B cell (primary cell): ENCODE data around the gene PIK3AP1. TPM values are rescaled to one million over a fixed set of nuclear protein-coding genes. Genes with fewer than 3 reads are reported as not detected.
A peak's percentile ranks its signal among the peaks of the same experiment; 100 is the strongest.

Experiments
- ATAC-seq: fragments of 200-7000 bp; cut with Tn5 transposase; one replicate; pipeline ENCODE4 v1.10.0; 2021; ENCODE audit warnings: low read depth, mild to moderate bottlenecking, moderate number of reproducible peaks, moderate library complexity
- CTCF ChIA-PET: fragments of 350-600 bp; sonication (Branson Sonifier 250); formaldehyde crosslinking; loops from one replicate; lab custom pipeline; 2021; ENCODE audit warnings: antibody characterized with exemption, inconsistent platforms; lab: Charles Lee
- POLR2A ChIA-PET: fragments of 350-600 bp; sonication (Branson Sonifier 250); formaldehyde crosslinking; loops from one replicate; lab custom pipeline; 2021; ENCODE audit warnings: antibody characterized with exemption; lab: Charles Lee
- DNase-seq: peaks from one replicate; pipeline ENCODE4 v3.0.0; 2013
- H2AFZ ChIP-seq: 2 replicates; pipeline ENCODE4 v1.6.1; 2012; ENCODE audit warnings: mild to moderate bottlenecking, low read depth, low read length; ENCODE audit not compliant: insufficient read depth, poor library complexity, severe bottlenecking
- H3K27ac ChIP-seq, 2 donors: 1 replicate in 1 of 2; 2 replicates in 1 of 2; pipeline ENCODE4 v1.5.1; 2012 to 2013; ENCODE audit warnings: low read length in 2 of 2, mild to moderate bottlenecking in 2 of 2, moderate library complexity in 1 of 2
- H3K27me3 ChIP-seq, 4 experiments: fragments of 200-600 bp in 1 of 4; sonication (generic) in 1 of 4; replicated peaks in 1 of 4; 1 replicate in 2 of 4; 2 replicates in 2 of 4; pipeline versions ENCODE4 v1.6.1 to v1.7.0; 2013 to 2016; ENCODE audit warnings: low read length in 3 of 4, mild to moderate bottlenecking in 2 of 4, mixed read lengths in 1 of 4, moderate library complexity in 1 of 4; ENCODE audit not compliant: insufficient read depth in 4 of 4, control insufficient read depth in 3 of 4; ENCODE audit errors: control extremely low read depth in 1 of 4
- H3K36me3 ChIP-seq, 2 experiments: replicated peaks in 1 of 2; 1 replicate in 1 of 2; 2 replicates in 1 of 2; pipeline versions ENCODE4 v1.6.1 to v1.7.1; 2013; ENCODE audit warnings: low read length in 1 of 2; ENCODE audit not compliant: insufficient read depth in 2 of 2, control insufficient read depth in 1 of 2; ENCODE audit errors: control extremely low read depth in 1 of 2, extremely low read depth in 1 of 2
- H3K4me1 ChIP-seq, 2 donors: fragments of 200-600 bp in 1 of 2; sonication (generic) in 1 of 2; 1 replicate in 1 of 2; 2 replicates in 1 of 2; pipeline versions ENCODE4 v1.5.1 to v1.6.1; 2013 to 2017; ENCODE audit warnings: low read length in 2 of 2; ENCODE audit not compliant: control insufficient read depth in 2 of 2, insufficient read depth in 2 of 2
- H3K4me2 ChIP-seq: replicated peaks from 2 replicates; pipeline ENCODE3; 2012; ENCODE audit warnings: mild to moderate bottlenecking, low read depth, low read length; ENCODE audit not compliant: poor library complexity, severe bottlenecking
- H3K4me3 ChIP-seq, 5 experiments: fragments of 200-600 bp in 1 of 5; sonication (generic) in 1 of 5; 1 replicate in 3 of 5; 2 replicates in 2 of 5; pipeline versions ENCODE4 v1.5.1 to v1.7.0; 2011 to 2016; ENCODE audit warnings: low read length in 4 of 5, mild to moderate bottlenecking in 4 of 5, low read depth in 2 of 5, control low read depth in 1 of 5, moderate library complexity in 1 of 5; ENCODE audit not compliant: insufficient read depth in 1 of 5; ENCODE audit errors: control extremely low read depth in 1 of 5, extremely low read depth in 1 of 5
- H3K79me2 ChIP-seq: fragments of 200-600 bp; sonication (generic); one replicate; pipeline ENCODE4 v1.6.0; 2016; ENCODE audit warnings: low read length; ENCODE audit not compliant: control insufficient read depth, insufficient read depth
- H3K9ac ChIP-seq: fragments of 200-600 bp; sonication (generic); 2 replicates; pipeline ENCODE4 v1.6.1; 2017; ENCODE audit warnings: mild to moderate bottlenecking, low read length, moderate library complexity
- H3K9me3 ChIP-seq, 3 donors: one replicate each; pipeline versions ENCODE4 v1.6.1 to v1.7.1; 2013; ENCODE audit warnings: low read length in 2 of 3; ENCODE audit not compliant: control insufficient read depth in 2 of 3, insufficient read depth in 1 of 3; ENCODE audit errors: control extremely low read depth in 1 of 3
- H4K20me1 ChIP-seq: 2 replicates; pipeline ENCODE4 v1.6.0; 2012; ENCODE audit warnings: mild to moderate bottlenecking, low read length; ENCODE audit not compliant: insufficient read depth, control insufficient read depth, poor library complexity, severe bottlenecking
- H3K27ac Mint-ChIP-seq: one replicate; pipeline ENCODE4 v1.8.0; 2021; ENCODE audit warnings: mixed read lengths
- H3K27me3 Mint-ChIP-seq: one replicate; pipeline ENCODE4 v1.8.0; 2021; ENCODE audit warnings: mixed read lengths
- H3K4me1 Mint-ChIP-seq: one replicate; pipeline ENCODE4 v1.8.0; 2021; ENCODE audit warnings: mixed read lengths
- H3K4me3 Mint-ChIP-seq: one replicate; pipeline ENCODE4 v1.8.0; 2021; ENCODE audit warnings: mixed read lengths
- H3K9me3 Mint-ChIP-seq: one replicate; pipeline ENCODE4 v1.8.0; 2022; ENCODE audit warnings: mixed read lengths; ENCODE audit not compliant: insufficient read depth
- CTCF ChIP-seq: fragments of 200-600 bp; IDR thresholded peaks from one replicate; pipeline ENCODE4 v1.8.0; 2022; ENCODE audit warnings: antibody characterized with exemption, mild to moderate bottlenecking
- EZH2 ChIP-seq: IDR thresholded peaks from 2 replicates; pipeline ENCODE4 v1.6.1; 2012; ENCODE audit warnings: borderline replicate concordance, low read depth, mild to moderate bottlenecking, moderate library complexity, low read length; ENCODE audit not compliant: insufficient read depth, poor library complexity, severe bottlenecking
- WGBS: methylation state at CpG from one replicate; pipeline ENCODE4 v1.1.5; 2013; ENCODE audit warnings: missing lambda C conversion rate; ENCODE audit not compliant: insufficient coverage; 5-methylcytosine and 5-hydroxymethylcytosine counted together
- intact Hi-C: fragments of 100-400 bp; cut with micrococcal nuclease; formaldehyde crosslinking; loops from one replicate; pipeline ENCODE4 v1.10.0; 2022
- polyA plus RNA-seq: library from polyadenylated mRNA; depleted of rRNA; stranded (reverse); fragments of >200 nt; gene quantifications from 2 replicates; pipeline ENCODE4 v1.2.3, GENCODE V29; 2012
- total RNA-seq, 2 donors: library from RNA; stranded (reverse); fragments of 120-200 nt in 1 of 2; gene quantifications; 1 replicate in 1 of 2; 2 replicates in 1 of 2; pipeline versions ENCODE4 v1.2.3 to v1.2.4, GENCODE V29; 2013 to 2022

Gene PIK3AP1
- total and polyA plus RNA-seq, 2 donors (not counting 1 experiment from before 2014, with no cell fraction given): 125 to 130 TPM

GRCh38 chr10:96619796-96620773 is 100.2 kb downstream of the PIK3AP1 start:
- intact Hi-C loops: loop anchor here (10.0 kb wide), 1 partner anchor 225 kb away; no protein-coding TSS in a partner anchor
- no peak overlapping the region for H3K9ac ChIP-seq
- peaks cover 76% of the 10 kb centered on the region for H4K20me1 ChIP-seq
- H3K4me1 Mint-ChIP-seq: no peaks in the 10 kb centered on the region
- peak overlapping the region; percentile 26 for H3K27ac Mint-ChIP-seq
- no peaks in the 10 kb centered on the region for H3K4me1 ChIP-seq
- ATAC-seq (no peak), DNase-seq (no peak)
- H3K27me3 Mint-ChIP-seq: no peaks in the 10 kb centered on the region
- H3K4me3 ChIP-seq: no peak overlapping the region
- H3K27ac ChIP-seq: no peak overlapping the region
- CTCF ChIA-PET: no interaction called here
- H3K4me2 ChIP-seq: no peak overlapping the region
- WGBS: 91% methylated on average over 13 of the region's 17 CpGs
- TF ChIP-seq CTCF: no peak
- no peak for TF ChIP-seq EZH2
- no peaks in the 10 kb centered on the region for H3K9me3 Mint-ChIP-seq
- no peak overlapping the region for H2AFZ ChIP-seq
- no peaks in the 10 kb centered on the region for H3K27me3 ChIP-seq
- peaks cover 10 to 98% of the 10 kb centered on the region in 2 experiments for H3K36me3 ChIP-seq
- H3K79me2 ChIP-seq: peaks cover 69% of the 10 kb centered on the region
- no peak overlapping the region for H3K4me3 Mint-ChIP-seq
- POLR2A ChIA-PET: no interaction called here
- H3K9me3 ChIP-seq: no peaks in the 10 kb centered on the region

- Mint-ChIP-seq H3K27ac (no peak overlapping the region), H3K4me3 (no peak overlapping the region), H3K4me1 (no peaks in the 10 kb centered on the region), H3K9me3 (no peaks in the 10 kb centered on the region), H3K27me3 (no peaks in the 10 kb centered on the region)
- Histone ChIP-seq H3K4me1 (no peaks in the 10 kb centered on the region), H3K9ac (no peak overlapping the region), H3K9me3 (no peaks in the 10 kb centered on the region), H3K4me3 (no peak overlapping the region), H3K4me2 (no peak overlapping the region), H4K20me1 (peaks cover 76% of the 10 kb centered on the region), H3K27me3 (no peaks in the 10 kb centered on the region), H2AFZ (no peak overlapping the region), H3K36me3 (peaks cover 8 to 98% of the 10 kb centered on the region in 2 experiments), H3K27ac (no peak overlapping the region), H3K79me2 (peaks cover 69% of the 10 kb centered on the region)
- TF ChIP-seq CTCF: no peak
- ChIA-PET POLR2A (no interaction called here), CTCF (interaction anchor here (1.2 kb wide), 1 partner anchor 21 kb away, joined by 3 read pairs; no protein-coding TSS in a partner anchor)
- DNase-seq: no peak
- WGBS: 98% methylated on average over 5 of the region's 11 CpGs
- no peak for ATAC-seq
- intact Hi-C loops: no loop called here
Observed at GRCh38 chr10:96619120-96619519, 101.2 kb downstream of the PIK3AP1 start.
